Osteocyte (in vitro differentiated cells): ENCODE data around the gene TSPEAR. TPM values are rescaled to one million over a fixed set of nuclear protein-coding genes. Genes with fewer than 3 reads are reported as not detected.

ENCODE experiments used
- DNase-seq: peaks from one replicate; pipeline ENCODE4 v3.0.0; 2021; ENCODE audit warnings: mixed read lengths; ENCODE audit not compliant: unreplicated experiment; ENCODE audit errors: extremely low spot score
- H3K27ac Mint-ChIP-seq: one replicate; pipeline ENCODE4 v1.8.0; 2021; ENCODE audit warnings: mild to moderate bottlenecking, mixed read lengths; ENCODE audit not compliant: unreplicated experiment
- H3K27me3 Mint-ChIP-seq: one replicate; pipeline ENCODE4 v1.8.0; 2021; ENCODE audit warnings: mixed read lengths; ENCODE audit not compliant: unreplicated experiment
- H3K36me3 Mint-ChIP-seq: one replicate; pipeline ENCODE4 v1.8.0; 2021; ENCODE audit warnings: mixed read lengths; ENCODE audit not compliant: unreplicated experiment
- H3K4me1 Mint-ChIP-seq: one replicate; pipeline ENCODE4 v1.8.0; 2021; ENCODE audit warnings: mixed read lengths; ENCODE audit not compliant: unreplicated experiment
- H3K4me3 Mint-ChIP-seq: one replicate; pipeline ENCODE4 v1.8.0; 2021; ENCODE audit warnings: mild to moderate bottlenecking, moderate library complexity, mixed read lengths; ENCODE audit not compliant: unreplicated experiment
- H3K9me3 Mint-ChIP-seq: one replicate; pipeline ENCODE4 v1.8.0; 2021; ENCODE audit warnings: mixed read lengths; ENCODE audit not compliant: unreplicated experiment
- total RNA-seq: library from RNA; stranded (reverse); gene quantifications from 2 replicates; pipeline ENCODE4 v1.2.1, GENCODE V29; 2021
- TF ChIP-seq, protein P1 (sequence below): fragments of 200-600 bp; sonication (generic); IDR thresholded peaks from 2 replicates; pipeline ENCODE4 v1.5.0; 2021; ENCODE audit warnings: antibody characterized with exemption, mild to moderate bottlenecking, moderate library complexity

Gene TSPEAR
- total RNA-seq, 1 donor from 2014 or later: not detected

DNA sequence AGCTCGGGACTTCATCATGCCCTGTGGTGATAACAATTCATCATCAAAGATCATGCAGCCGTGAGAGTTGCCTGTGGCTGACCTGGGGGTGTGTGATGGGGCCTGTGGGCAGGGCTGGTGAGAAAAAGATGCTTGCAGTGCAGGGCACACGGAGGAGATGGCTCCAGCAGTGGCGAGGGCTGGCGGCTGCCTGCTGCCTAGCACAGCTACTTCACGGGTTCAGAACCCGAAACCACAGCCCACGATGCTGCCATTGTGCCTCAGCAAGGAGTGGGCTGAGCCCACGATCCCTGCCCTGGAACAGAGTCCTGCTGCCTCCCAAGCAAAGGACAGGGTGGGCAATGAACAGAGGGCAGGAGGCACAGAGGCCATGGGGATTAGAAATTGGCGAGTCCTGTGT lies 85.1 kb downstream of the TSPEAR start:
- no peak overlapping the region for H3K4me3 Mint-ChIP-seq
- H3K27me3 Mint-ChIP-seq: no peaks in the 10 kb centered on the region
- H3K4me1 Mint-ChIP-seq: no peaks in the 10 kb centered on the region
- H3K27ac Mint-ChIP-seq: no peak overlapping the region
- TF ChIP-seq, protein P1, sequence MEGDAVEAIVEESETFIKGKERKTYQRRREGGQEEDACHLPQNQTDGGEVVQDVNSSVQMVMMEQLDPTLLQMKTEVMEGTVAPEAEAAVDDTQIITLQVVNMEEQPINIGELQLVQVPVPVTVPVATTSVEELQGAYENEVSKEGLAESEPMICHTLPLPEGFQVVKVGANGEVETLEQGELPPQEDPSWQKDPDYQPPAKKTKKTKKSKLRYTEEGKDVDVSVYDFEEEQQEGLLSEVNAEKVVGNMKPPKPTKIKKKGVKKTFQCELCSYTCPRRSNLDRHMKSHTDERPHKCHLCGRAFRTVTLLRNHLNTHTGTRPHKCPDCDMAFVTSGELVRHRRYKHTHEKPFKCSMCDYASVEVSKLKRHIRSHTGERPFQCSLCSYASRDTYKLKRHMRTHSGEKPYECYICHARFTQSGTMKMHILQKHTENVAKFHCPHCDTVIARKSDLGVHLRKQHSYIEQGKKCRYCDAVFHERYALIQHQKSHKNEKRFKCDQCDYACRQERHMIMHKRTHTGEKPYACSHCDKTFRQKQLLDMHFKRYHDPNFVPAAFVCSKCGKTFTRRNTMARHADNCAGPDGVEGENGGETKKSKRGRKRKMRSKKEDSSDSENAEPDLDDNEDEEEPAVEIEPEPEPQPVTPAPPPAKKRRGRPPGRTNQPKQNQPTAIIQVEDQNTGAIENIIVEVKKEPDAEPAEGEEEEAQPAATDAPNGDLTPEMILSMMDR: no peak
- H3K36me3 Mint-ChIP-seq: peaks cover 3% of the 10 kb centered on the region
- H3K9me3 Mint-ChIP-seq: peaks cover 41% of the 10 kb centered on the region
- DNase-seq: peak; percentile 65

DNA sequence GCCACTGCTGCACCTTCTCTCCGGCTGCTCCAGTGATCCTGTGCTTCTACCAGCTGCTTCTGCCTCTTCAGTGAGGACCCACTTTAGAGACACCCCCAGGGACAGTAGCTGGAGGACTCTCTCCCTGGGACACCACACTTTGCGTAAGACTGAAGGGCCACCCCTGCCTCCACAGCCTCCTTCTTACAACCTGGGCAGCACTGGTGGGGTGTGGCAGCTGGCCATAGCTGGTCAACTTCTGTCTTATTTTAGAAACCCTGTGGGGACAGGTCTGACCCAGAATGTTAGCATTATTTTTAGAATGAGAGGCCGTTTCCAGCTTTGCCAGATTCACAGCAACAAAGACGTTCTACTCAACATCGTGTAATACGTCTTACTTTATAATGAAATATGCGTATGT lies 85.6 kb downstream of the TSPEAR start:
- H3K27me3 Mint-ChIP-seq: no peaks in the 10 kb centered on the region
- H3K27ac Mint-ChIP-seq: no peak overlapping the region
- no peaks in the 10 kb centered on the region for H3K4me1 Mint-ChIP-seq
- H3K4me3 Mint-ChIP-seq: no peak overlapping the region
- TF ChIP-seq, protein P1: no peak
- DNase-seq: peak; percentile 78
- H3K36me3 Mint-ChIP-seq: no peaks in the 10 kb centered on the region
- H3K9me3 Mint-ChIP-seq: peaks cover 37% of the 10 kb centered on the region

DNA sequence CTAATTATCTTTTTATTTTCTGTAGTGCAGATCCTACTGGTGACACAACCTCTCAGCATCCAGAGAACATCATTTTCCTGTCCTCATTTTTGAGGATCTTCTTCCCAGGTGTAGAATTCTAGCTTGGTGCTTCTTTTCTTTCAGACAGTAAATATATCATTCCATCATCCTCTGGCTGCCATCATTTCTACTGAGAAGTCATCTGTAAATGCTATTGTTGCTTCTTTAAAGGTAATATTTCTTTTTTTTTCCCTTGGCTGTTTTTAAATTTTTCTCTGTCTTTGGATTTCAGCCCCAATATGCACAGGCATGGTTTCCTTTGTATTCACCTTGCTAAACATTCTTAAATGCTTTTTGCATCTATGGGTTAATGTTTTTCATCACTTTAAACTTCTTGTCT lies 87.8 kb downstream of the TSPEAR start:
- Mint-ChIP-seq H3K9me3 (peaks cover 44% of the 10 kb centered on the region), H3K27ac (no peak overlapping the region), H3K4me1 (no peaks in the 10 kb centered on the region), H3K4me3 (no peak overlapping the region), H3K36me3 (no peaks in the 10 kb centered on the region), H3K27me3 (peaks cover 7% of the 10 kb centered on the region)
- TF ChIP-seq, protein P1: no peak
- DNase-seq: no peak

DNA sequence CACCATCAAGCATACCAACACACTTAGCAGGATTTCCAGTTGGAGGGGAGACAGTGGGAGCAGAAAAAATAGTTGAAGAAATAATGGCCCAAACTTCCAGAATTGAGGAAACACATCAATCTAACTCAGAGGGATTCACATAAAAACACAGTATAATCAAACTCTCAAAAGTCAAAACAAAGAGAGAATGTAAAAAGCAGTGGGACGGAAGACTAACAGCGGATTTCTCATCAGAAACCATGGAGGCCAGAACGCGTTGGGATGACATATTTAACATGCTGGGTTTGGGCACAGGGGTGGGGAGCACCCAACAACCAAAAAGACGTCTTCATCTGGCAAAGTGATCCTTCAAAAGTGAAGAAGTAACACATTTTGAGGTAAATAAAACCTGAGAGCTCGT lies 91.5 kb downstream of the TSPEAR start:
- Mint-ChIP-seq H3K4me1 (no peaks in the 10 kb centered on the region), H3K36me3 (no peaks in the 10 kb centered on the region), H3K9me3 (peaks cover 41% of the 10 kb centered on the region), H3K27me3 (peaks cover 11% of the 10 kb centered on the region), H3K4me3 (no peak overlapping the region), H3K27ac (no peak overlapping the region)
- TF ChIP-seq, protein P1: no peak
- DNase-seq: no peak

DNA sequence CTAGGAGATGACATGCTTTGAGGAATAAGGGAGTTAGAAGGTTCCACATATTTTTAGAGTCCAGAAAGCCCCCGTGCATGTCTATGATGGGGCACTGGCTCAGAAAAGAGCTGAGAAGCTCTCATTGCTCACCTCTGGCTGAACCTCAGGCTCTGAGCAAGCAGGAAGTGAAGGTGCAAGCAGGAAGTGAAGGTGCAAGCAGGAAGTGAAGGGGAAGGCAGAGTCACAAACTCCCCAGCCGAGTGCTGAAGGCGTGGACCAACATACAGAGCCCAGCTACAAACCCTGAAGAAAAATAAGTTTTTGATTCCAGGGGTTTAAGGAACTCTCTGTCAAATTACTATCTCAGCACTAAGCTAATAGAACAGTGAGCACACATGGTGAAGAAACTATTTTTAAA lies 92.5 kb downstream of the TSPEAR start:
- no peak for DNase-seq
- Mint-ChIP-seq H3K4me1 (no peaks in the 10 kb centered on the region), H3K27ac (no peak overlapping the region), H3K9me3 (peaks cover 32% of the 10 kb centered on the region), H3K36me3 (no peaks in the 10 kb centered on the region), H3K27me3 (peaks cover 11% of the 10 kb centered on the region), H3K4me3 (no peak overlapping the region)
- TF ChIP-seq, protein P1: no peak
